Right lobe of liver (tissue), 6 donors: ENCODE results near the gene TRRAP. TPM values are rescaled to one million over a fixed set of nuclear protein-coding genes. Genes with fewer than 3 reads are reported as not detected.

Source experiments
- ATAC-seq, 4 donors: fragments of 200-7000 bp; cut with Tn5 transposase; one replicate each; pipeline ENCODE4 v1.9.1; 2020; ENCODE audit warnings: mild to moderate bottlenecking in 4 of 4, moderate library complexity in 4 of 4
- DNase-seq, 3 donors: peaks; one replicate each; pipeline ENCODE4 v3.0.0-alpha.2; 2020
- H3K27ac ChIP-seq, 3 donors: fragments of 200-600 bp; one replicate each; pipeline ENCODE4 v1.8.0; 2022
- H3K27me3 ChIP-seq, 2 donors: fragments of 200-600 bp; one replicate each; pipeline ENCODE4 v1.8.0; 2022
- H3K36me3 ChIP-seq, 4 donors: fragments of 200-600 bp; sonication (generic) in 1 of 4; one replicate each; pipeline versions ENCODE4 v1.5.1 to v1.8.0; 2017 to 2022; ENCODE audit warnings: control low read depth in 1 of 4
- H3K4me1 ChIP-seq, 4 donors: fragments of 200-600 bp; sonication (generic) in 1 of 4; one replicate each; pipeline versions ENCODE4 v1.5.1 to v1.8.0; 2017 to 2022; ENCODE audit warnings: control low read depth in 1 of 4
- H3K4me3 ChIP-seq, 3 donors: fragments of 200-600 bp; one replicate each; pipeline ENCODE4 v1.8.0; 2022
- H3K9me3 ChIP-seq, 4 donors: fragments of 200-600 bp; sonication (generic) in 1 of 4; one replicate each; pipeline versions ENCODE4 v1.5.1 to v1.8.0; 2017 to 2022; ENCODE audit warnings: control low read depth in 1 of 4
- POLR2A ChIP-seq: fragments of 450-650 bp; IDR thresholded peaks from one replicate; pipeline ENCODE4 v1.6.1; 2017; ENCODE audit warnings: antibody characterized with exemption, mild to moderate bottlenecking
- WGBS: methylation state at CpG from one replicate; pipeline ENCODE4 v1.1.6; 2018; ENCODE audit warnings: low coverage, low lambda C conversion rate; ENCODE audit not compliant: insufficient coverage; ENCODE audit errors: missing lambda C conversion rate; 5-methylcytosine and 5-hydroxymethylcytosine counted together
- intact Hi-C, 2 donors: fragments of 100-400 bp; cut with DNase I; formaldehyde crosslinking; loops; one replicate each; pipeline versions ENCODE4 v1.11.2 to v1.14.1; 2022
- total RNA-seq, 6 experiments: library from RNA; depleted of rRNA in 2 of 6; stranded (reverse); fragments of >200 nt in 2 of 6; fragmentation: NEBNext Ultra II Directional in 3 of 6; extraction: Animal tissue kit (Norgen Biotek cat#: 25700) in 3 of 6; gene quantifications; one replicate each; pipeline versions ENCODE4 v1.1.0 to v1.2.4, GENCODE V29; 2016 to 2023
- TF ChIP-seq, protein P1 (sequence below), 4 donors: fragments of 200-600 bp in 3 of 4; fragments of 450-650 bp in 1 of 4; IDR thresholded peaks; one replicate each; pipeline versions ENCODE4 v1.5.1 to v1.8.0; 2016 to 2022; ENCODE audit warnings: antibody characterized with exemption in 4 of 4, mild to moderate bottlenecking in 2 of 4
- donor health status: DM: no; HTN: yes; CAD: no.
- donor health status: DM: no; HTN: no; CAD: no.
- donor health status: DM: no; HTN: no; CAD: no.
- donor health status: DM: no; HTN: yes; CAD: no.
- donor health status: DM: no; HTN: yes; CAD: no.

TRRAP gene
- total RNA-seq, 6 experiments from 2014 or later = 16.1 to 20.5 (median 18.6) TPM

DNA sequence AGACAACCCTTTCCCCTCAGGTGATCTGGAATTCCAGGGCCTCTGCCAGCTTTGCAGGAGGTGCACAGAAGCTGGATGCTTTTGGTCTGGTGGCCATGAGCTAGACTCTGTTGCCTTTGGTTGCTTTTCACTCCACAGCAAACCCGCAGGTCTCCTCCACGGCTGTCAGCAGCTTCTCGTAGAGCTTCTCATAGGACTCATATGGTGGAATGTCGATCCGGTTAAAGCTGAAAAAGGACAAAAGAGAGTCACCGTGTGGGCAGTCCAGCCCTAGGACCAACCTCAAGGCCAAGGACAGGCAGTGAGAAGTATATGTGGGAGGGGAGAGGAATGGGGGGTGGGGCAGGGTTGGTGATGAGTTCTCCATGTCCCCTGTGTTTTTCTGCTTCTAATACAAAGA lies 152.1 kb downstream of the TRRAP start:
- Histone ChIP-seq H3K4me1 (peaks cover 0 to 6% (median 0%) of the 10 kb centered on the region in 4 donors), H3K4me3 (no peak overlapping the region), H3K27me3 (no peaks in the 10 kb centered on the region), H3K36me3 (peaks cover 0 to 70% (median 35%) of the 10 kb centered on the region in 4 donors), H3K27ac (no peak overlapping the region), H3K9me3 (no peaks in the 10 kb centered on the region)
- no peak for DNase-seq
- no peak for ATAC-seq
- intact Hi-C loops = no loop called here
- no peak for TF ChIP-seq POLR2A
- TF ChIP-seq, protein P1, sequence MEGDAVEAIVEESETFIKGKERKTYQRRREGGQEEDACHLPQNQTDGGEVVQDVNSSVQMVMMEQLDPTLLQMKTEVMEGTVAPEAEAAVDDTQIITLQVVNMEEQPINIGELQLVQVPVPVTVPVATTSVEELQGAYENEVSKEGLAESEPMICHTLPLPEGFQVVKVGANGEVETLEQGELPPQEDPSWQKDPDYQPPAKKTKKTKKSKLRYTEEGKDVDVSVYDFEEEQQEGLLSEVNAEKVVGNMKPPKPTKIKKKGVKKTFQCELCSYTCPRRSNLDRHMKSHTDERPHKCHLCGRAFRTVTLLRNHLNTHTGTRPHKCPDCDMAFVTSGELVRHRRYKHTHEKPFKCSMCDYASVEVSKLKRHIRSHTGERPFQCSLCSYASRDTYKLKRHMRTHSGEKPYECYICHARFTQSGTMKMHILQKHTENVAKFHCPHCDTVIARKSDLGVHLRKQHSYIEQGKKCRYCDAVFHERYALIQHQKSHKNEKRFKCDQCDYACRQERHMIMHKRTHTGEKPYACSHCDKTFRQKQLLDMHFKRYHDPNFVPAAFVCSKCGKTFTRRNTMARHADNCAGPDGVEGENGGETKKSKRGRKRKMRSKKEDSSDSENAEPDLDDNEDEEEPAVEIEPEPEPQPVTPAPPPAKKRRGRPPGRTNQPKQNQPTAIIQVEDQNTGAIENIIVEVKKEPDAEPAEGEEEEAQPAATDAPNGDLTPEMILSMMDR (IDR thresholded peaks at IDR 0.05) = no peak
- 95% methylated on average over 6 of the region's 6 CpGs for WGBS

DNA sequence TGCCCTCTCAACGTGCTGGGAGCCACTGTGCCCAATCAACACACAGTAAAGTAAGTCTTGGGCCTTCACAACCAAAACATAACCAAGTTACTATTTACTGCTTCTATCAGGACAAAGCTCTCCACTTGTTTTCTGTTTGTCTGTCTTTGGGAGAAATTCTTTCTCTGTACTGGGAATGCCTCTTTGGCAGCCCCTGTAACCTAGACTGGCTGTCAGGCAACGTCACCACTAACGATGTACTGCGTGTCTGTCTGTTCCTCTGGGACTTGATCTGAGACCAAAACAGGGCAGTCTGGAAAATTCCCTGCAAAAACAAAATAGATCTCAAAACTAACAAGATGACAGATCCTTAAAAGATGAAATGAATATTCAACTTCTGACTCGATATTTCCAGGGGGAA lies 152.6 kb downstream of the TRRAP start:
- no peak overlapping the region for H3K4me3 ChIP-seq
- H3K27me3 ChIP-seq = no peaks in the 10 kb centered on the region
- H3K4me1 ChIP-seq = peaks cover 0 to 6% (median 0%) of the 10 kb centered on the region in 4 donors
- ATAC-seq = no peak
- 96% methylated on average over 5 of the region's 5 CpGs for WGBS
- no peak for TF ChIP-seq POLR2A
- TF ChIP-seq, protein P1 (IDR thresholded peaks at IDR 0.05) = no peak
- no peak for DNase-seq
- intact Hi-C loops = no loop called here
- H3K36me3 ChIP-seq = peaks cover 0 to 75% (median 37%) of the 10 kb centered on the region in 4 donors
- H3K9me3 ChIP-seq = no peaks in the 10 kb centered on the region
- H3K27ac ChIP-seq = no peak overlapping the region

DNA sequence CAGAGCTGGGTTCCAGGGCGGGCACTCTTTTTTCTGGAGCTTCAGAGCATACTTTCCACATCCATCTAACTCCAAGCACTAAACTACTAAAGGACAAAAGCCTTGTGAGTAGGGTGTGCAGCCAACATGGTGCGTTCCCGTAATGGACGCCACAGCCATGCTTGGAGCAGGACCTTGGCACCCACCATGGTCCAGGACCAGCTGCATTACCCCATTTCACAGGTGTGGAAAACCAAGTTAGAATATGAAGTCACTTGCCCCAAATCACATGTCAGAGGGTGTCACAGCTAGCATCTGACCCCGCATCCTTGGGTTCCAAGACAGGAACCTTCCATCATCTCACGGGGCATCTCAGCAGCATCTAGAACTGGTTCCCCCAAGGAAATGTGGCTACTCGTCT lies 153.2 kb downstream of the TRRAP start:
- TF ChIP-seq, protein P1 (IDR thresholded peaks at IDR 0.05) = no peak
- no peak for TF ChIP-seq POLR2A
- H3K27me3 ChIP-seq = no peaks in the 10 kb centered on the region
- H3K9me3 ChIP-seq = no peaks in the 10 kb centered on the region
- H3K36me3 ChIP-seq = peaks cover 0 to 79% (median 38%) of the 10 kb centered on the region in 4 donors
- WGBS = 81% methylated on average over 4 of the region's 7 CpGs
- H3K27ac ChIP-seq = no peak overlapping the region
- H3K4me3 ChIP-seq = no peak overlapping the region
- intact Hi-C loops = no loop called here
- DNase-seq = no peak
- no peak for ATAC-seq
- peaks cover 0 to 6% (median 0%) of the 10 kb centered on the region in 4 donors for H3K4me1 ChIP-seq

DNA sequence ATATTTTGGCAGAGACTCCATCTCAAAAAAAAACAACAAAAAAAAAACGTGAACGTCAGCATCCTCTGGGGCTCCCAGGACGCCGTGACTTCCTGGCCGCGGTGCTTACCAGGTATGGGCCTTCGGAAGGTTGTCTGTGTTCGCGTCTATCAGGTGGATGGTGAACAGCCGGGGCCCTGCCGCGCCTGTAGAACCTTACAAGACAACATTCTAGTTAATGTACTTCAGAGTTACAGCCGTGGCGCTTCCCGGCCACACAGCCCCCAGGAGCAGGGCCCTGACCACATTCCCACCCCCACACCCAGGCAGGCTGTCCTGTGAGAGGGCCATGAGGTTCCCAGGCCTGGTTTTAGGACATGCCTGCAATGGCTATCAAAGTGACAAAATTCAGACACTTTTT lies 154.6 kb downstream of the TRRAP start:
- no peak overlapping the region for H3K27ac ChIP-seq
- 51% methylated on average over 3 of the region's 15 CpGs for WGBS
- no peak for DNase-seq

More for the DNA sequence above, 154.6 kb downstream of the TRRAP start:
- intact Hi-C loops = no loop called here
- Histone ChIP-seq H3K36me3 (peaks cover 0 to 92% (median 42%) of the 10 kb centered on the region in 4 donors), H3K27me3 (no peaks in the 10 kb centered on the region), H3K4me3 (no peak overlapping the region), H3K9me3 (no peaks in the 10 kb centered on the region), H3K4me1 (peaks cover 0 to 6% (median 0%) of the 10 kb centered on the region in 4 donors)
- no peak for TF ChIP-seq POLR2A
- TF ChIP-seq, protein P1 (IDR thresholded peaks at IDR 0.05) = no peak
- ATAC-seq = no peak
